H1 (cell line): Measurements from ENCODE around the gene SLC7A10. TPM values are rescaled to one million over a fixed set of nuclear protein-coding genes. Genes with fewer than 3 reads are reported as not detected.

Source experiments
- HDAC2 ChIP-seq, 2 experiments: fragments of 300-600 bp in 1 of 2; sonication (generic) in 1 of 2; IDR thresholded peaks; 2 replicates each; pipeline ENCODE4 v1.6.1; 2011 to 2012; ENCODE audit warnings: low read depth in 2 of 2, low read length in 2 of 2, mild to moderate bottlenecking in 2 of 2, moderate library complexity in 2 of 2, borderline replicate concordance in 1 of 2, inconsistent platforms in 1 of 2
- RBBP5 ChIP-seq: IDR thresholded peaks from 2 replicates; pipeline ENCODE4 v1.7.1; 2012; ENCODE audit warnings: low read depth, mild to moderate bottlenecking, inconsistent platforms, low read length, moderate library complexity, borderline replicate concordance
- polyA plus RNA-seq, 7 experiments: library from polyadenylated mRNA; depleted of rRNA in 3 of 7; stranded (reverse) in 5 of 7; unstranded in 2 of 7; fragments of >200 nt in 5 of 7; fragments of 200-250 nt in 2 of 7; gene quantifications; 1 replicate in 5 of 7; 2 replicates in 1 of 7; 4 replicates in 1 of 7; pipeline versions ENCODE4 v1.2.1 to v1.2.3, GENCODE V29; 2011 to 2013; ENCODE audit warnings: missing spikeins in 2 of 7, mixed read lengths in 2 of 7
- total RNA-seq: library from RNA; stranded (reverse); fragmentation: NEBNext Ultra II Directional; extraction: Animal tissue kit (Norgen Biotek cat#: 25700); gene quantifications from 2 replicates; pipeline ENCODE4 v1.2.1, GENCODE V29; 2021

Gene SLC7A10
- total and polyA plus RNA-seq, 2 of the 8 experiments (the other 6 are each of a cell fraction or from before 2014, with no cell fraction given), result 3.7 to 7.1 TPM

DNA sequence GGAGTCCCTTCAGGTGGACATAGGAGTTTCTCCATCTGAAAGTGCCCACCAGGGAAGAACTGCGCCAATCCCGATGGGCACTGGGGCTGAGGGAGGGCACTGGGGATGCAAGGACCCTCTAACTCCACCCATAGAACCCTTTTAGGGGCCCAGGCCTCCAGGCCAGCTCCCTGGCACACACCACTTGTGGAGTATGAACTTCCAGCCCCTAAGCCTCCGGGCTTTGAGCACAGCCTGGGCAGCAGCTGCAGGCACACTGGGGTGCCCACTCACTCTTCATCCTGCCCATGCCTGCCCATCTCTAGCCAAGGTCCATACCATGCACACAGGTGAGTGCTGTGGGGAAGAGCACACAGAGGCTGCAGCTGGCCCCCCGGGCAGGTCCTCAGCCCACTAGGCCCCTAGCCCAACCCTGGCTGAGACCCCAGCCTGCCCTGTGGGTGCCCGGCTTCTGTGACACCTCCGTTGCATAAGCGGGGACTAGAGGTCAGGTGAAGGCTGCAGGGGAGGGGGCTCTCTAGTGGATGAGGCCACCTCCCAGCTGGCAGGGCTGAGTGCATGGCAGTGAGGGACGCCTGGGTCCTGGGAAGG, 14.6 kb upstream of the SLC7A10 start (continued):
- TF ChIP-seq HDAC2 (IDR thresholded peaks at IDR 0.05; ENCODE audit: borderline replicate concordance in 1 of 2, low read depth in 2 of 2, low read length in 2 of 2), result no peak
- TF ChIP-seq RBBP5, result no peak
